ENCODE data around the gene SCFD2.
"Not testable (repeated sequence)": the region's sequence is repeated elsewhere in the genome, so short reads cannot be mapped to it uniquely, and the experiment has no call there.

SCFD2 gene

DNA sequence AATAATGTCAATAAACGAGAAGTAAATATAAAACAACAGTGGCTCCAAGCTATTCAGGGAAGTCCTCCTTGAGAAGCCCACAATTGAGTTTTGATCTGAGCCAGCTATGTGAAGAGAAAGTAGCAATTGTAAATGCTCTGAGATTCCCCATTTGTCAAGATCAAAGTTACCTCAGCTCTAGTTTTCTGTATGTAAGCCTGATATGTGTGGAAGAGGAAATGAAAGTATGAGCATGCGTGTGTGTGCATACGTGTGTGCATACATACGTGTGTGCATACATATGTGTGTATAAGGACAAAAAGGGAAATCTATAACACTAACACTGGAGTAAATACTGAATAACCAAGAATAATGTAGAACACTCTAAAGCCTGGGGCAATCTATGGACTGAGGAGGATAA, 130.3 kb downstream of the SCFD2 start:
- Histone ChIP-seq H3K9ac (ENCODE audit: low read length) (no peak overlapping the region), H3K27me3 (replicated peaks; ENCODE audit: control insufficient read depth, insufficient read depth, low read length) (no peaks in the 10 kb centered on the region), H3K4me3 (ENCODE audit: low read length) (no peak overlapping the region), H3K4me1 (ENCODE audit: control insufficient read depth, insufficient read depth, low read length) (peaks cover 8% of the 10 kb centered on the region), H3K36me3 (ENCODE audit: control insufficient read depth, insufficient read depth, low read length, severe bottlenecking) (no peaks in the 10 kb centered on the region), H3K9me3 (ENCODE audit: control insufficient read depth, low read length) (no peaks in the 10 kb centered on the region)
- DNase-seq (ENCODE audit: low read depth), result no peak

DNA sequence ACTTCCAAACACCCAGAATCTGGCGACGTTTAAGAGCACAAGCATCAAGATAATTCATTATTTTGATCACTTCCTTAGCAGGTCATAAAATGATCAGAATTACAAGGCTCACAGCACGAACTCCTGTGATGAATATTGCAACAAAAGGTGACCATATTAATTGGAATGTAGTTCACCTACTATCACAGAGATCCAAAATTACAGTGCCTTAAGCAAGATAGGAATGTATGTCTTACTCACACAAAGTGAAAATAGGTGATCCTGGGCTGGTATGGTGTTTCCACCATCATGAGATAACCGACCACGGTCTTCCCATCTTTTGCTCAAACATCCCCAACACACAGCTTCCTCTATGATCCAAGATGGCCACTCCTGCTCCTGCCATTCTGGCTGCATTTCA, 131.2 kb downstream of the SCFD2 start:
- Histone ChIP-seq H3K4me3 (ENCODE audit: low read length) (no peak overlapping the region), H3K27me3 (replicated peaks; ENCODE audit: control insufficient read depth, insufficient read depth, low read length) (no peaks in the 10 kb centered on the region), H3K9ac (ENCODE audit: low read length) (no peak overlapping the region), H3K4me1 (ENCODE audit: control insufficient read depth, insufficient read depth, low read length) (peaks cover 8% of the 10 kb centered on the region), H3K36me3 (ENCODE audit: control insufficient read depth, insufficient read depth, low read length, severe bottlenecking) (no peaks in the 10 kb centered on the region), H3K9me3 (ENCODE audit: control insufficient read depth, low read length) (no peaks in the 10 kb centered on the region)
- DNase-seq (ENCODE audit: low read depth), result no peak

GRCh38 chr4:53234111-53234510, 131.8 kb downstream of the SCFD2 start:
- DNase-seq (ENCODE audit: low read depth), result no peak
- H3K4me3 ChIP-seq (ENCODE audit: low read length), result no peak overlapping the region

DNA sequence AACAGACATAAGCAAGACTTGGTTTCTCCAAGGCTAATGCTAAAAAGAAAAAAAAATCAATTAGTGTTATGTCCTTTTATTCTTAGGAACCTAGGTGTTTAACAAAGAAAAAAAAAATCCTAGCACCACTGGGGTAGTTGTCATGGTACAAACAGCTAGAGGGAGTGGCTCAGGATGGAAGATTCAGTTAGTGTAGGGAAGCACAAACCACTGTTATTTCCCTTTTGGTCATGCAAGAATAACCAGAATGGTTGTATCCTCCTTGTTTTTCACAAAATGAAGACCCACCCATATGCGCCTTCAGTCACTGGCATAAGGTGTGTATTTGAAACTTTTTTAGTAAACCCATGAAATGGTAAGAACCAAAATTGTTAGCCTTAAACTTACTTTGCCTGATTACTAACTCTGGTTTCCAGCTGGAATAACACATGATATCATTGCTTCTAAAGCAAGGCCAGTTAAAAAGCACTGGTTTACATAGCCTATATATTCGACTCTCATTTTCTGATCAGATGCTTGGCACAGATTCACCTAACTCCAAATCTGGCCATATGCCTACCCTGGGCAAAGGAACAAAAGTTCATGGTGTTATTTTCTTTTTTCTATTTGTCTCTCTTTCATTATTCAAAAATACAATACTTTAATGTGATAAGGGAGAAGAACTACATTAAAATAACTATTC, 132.6 kb downstream of the SCFD2 start:
- no peaks in the 10 kb centered on the region for H3K27me3 ChIP-seq (replicated peaks; ENCODE audit: control insufficient read depth, insufficient read depth, low read length)
- peaks cover 8% of the 10 kb centered on the region for H3K4me1 ChIP-seq (ENCODE audit: control insufficient read depth, insufficient read depth, low read length)
- H3K9me3 ChIP-seq (ENCODE audit: control insufficient read depth, low read length), result no peaks in the 10 kb centered on the region
- H3K36me3 ChIP-seq (ENCODE audit: control insufficient read depth, insufficient read depth, low read length, severe bottlenecking), result no peaks in the 10 kb centered on the region
- DNase-seq (ENCODE audit: low read depth), result peak; percentile 35
- H3K4me3 ChIP-seq (ENCODE audit: low read length), result no peak overlapping the region
- H3K9ac ChIP-seq (ENCODE audit: low read length), result no peak overlapping the region

More at GRCh38 chr4:53234111-53234510, 131.8 kb downstream of the SCFD2 start:
- H3K9ac ChIP-seq (ENCODE audit: low read length), result no peak overlapping the region
- H3K9me3 ChIP-seq (ENCODE audit: control insufficient read depth, low read length), result no peaks in the 10 kb centered on the region
- H3K36me3 ChIP-seq (ENCODE audit: control insufficient read depth, insufficient read depth, low read length, severe bottlenecking), result no peaks in the 10 kb centered on the region
- peaks cover 8% of the 10 kb centered on the region for H3K4me1 ChIP-seq (ENCODE audit: control insufficient read depth, insufficient read depth, low read length)
- no peaks in the 10 kb centered on the region for H3K27me3 ChIP-seq (replicated peaks; ENCODE audit: control insufficient read depth, insufficient read depth, low read length)

DNA sequence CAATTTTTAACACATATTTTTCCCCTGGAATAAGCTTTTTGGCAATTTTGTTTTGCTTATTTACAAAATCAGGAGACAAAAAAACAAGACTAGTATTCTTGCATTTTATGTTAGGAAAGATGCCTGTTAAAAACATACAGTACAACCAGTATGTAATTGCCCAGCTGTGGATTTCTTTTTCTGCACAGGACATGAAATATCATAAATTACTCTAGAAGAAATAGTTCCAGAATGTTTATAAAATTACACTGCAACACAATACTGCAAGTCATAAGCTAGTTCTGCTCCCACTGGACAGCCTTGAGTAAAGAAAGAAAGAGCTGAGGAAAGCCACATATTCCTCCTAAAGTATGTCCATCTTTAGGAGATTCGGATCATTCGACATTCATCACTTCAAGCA, 133.5 kb downstream of the SCFD2 start:
- Histone ChIP-seq H3K36me3 (ENCODE audit: control insufficient read depth, insufficient read depth, low read length, severe bottlenecking) (no peaks in the 10 kb centered on the region), H3K4me3 (ENCODE audit: low read length) (no peak overlapping the region), H3K27me3 (replicated peaks; ENCODE audit: control insufficient read depth, insufficient read depth, low read length) (no peaks in the 10 kb centered on the region), H3K9me3 (ENCODE audit: control insufficient read depth, low read length) (no peaks in the 10 kb centered on the region), H3K4me1 (ENCODE audit: control insufficient read depth, insufficient read depth, low read length) (peaks cover 8% of the 10 kb centered on the region), H3K9ac (ENCODE audit: low read length) (no peak overlapping the region)
- DNase-seq (ENCODE audit: low read depth), result no peak

GRCh38 chr4:53228036-53228435, 137.8 kb downstream of the SCFD2 start:
- Histone ChIP-seq H3K36me3 (ENCODE audit: control insufficient read depth, insufficient read depth, low read length, severe bottlenecking) (no peaks in the 10 kb centered on the region), H3K27me3 (replicated peaks; ENCODE audit: control insufficient read depth, insufficient read depth, low read length) (no peaks in the 10 kb centered on the region), H3K9ac (ENCODE audit: low read length) (no peak overlapping the region), H3K4me1 (ENCODE audit: control insufficient read depth, insufficient read depth, low read length) (no peaks in the 10 kb centered on the region), H3K4me3 (ENCODE audit: low read length) (no peak overlapping the region), H3K9me3 (ENCODE audit: control insufficient read depth, low read length) (no peaks in the 10 kb centered on the region)
- DNase-seq (ENCODE audit: low read depth), result no peak

GRCh38 chr4:53227451-53227850, 138.4 kb downstream of the SCFD2 start:
- H3K4me3 ChIP-seq (ENCODE audit: low read length), result no peak overlapping the region
- DNase-seq (ENCODE audit: low read depth), result no peak
- H3K9ac ChIP-seq (ENCODE audit: low read length), result no peak overlapping the region
- no peaks in the 10 kb centered on the region for H3K9me3 ChIP-seq (ENCODE audit: control insufficient read depth, low read length)
- no peaks in the 10 kb centered on the region for H3K27me3 ChIP-seq (replicated peaks; ENCODE audit: control insufficient read depth, insufficient read depth, low read length)
- no peaks in the 10 kb centered on the region for H3K4me1 ChIP-seq (ENCODE audit: control insufficient read depth, insufficient read depth, low read length)
- H3K36me3 ChIP-seq (ENCODE audit: control insufficient read depth, insufficient read depth, low read length, severe bottlenecking), result no peaks in the 10 kb centered on the region

- DNase-seq (ENCODE audit: low read depth), result no peak
- no peaks in the 10 kb centered on the region for H3K27me3 ChIP-seq (replicated peaks; ENCODE audit: control insufficient read depth, insufficient read depth, low read length)
- no peak overlapping the region for H3K9ac ChIP-seq (ENCODE audit: low read length)
- no peaks in the 10 kb centered on the region for H3K9me3 ChIP-seq (ENCODE audit: control insufficient read depth, low read length)
- no peaks in the 10 kb centered on the region for H3K4me1 ChIP-seq (ENCODE audit: control insufficient read depth, insufficient read depth, low read length)
- no peaks in the 10 kb centered on the region for H3K36me3 ChIP-seq (ENCODE audit: control insufficient read depth, insufficient read depth, low read length, severe bottlenecking)
- no peak overlapping the region for H3K4me3 ChIP-seq (ENCODE audit: low read length)
These were observed 143.9 kb downstream of the SCFD2 start for GRCh38 chr4:53221832-53222480.

- H3K36me3 ChIP-seq (ENCODE audit: control insufficient read depth, insufficient read depth, low read length, severe bottlenecking); DNase-seq (ENCODE audit: low read depth); H3K4me3 ChIP-seq (ENCODE audit: low read length); H3K9me3 ChIP-seq (ENCODE audit: control insufficient read depth, low read length); H3K4me1 ChIP-seq (ENCODE audit: control insufficient read depth, insufficient read depth, low read length); H3K27me3 ChIP-seq (replicated peaks; ENCODE audit: control insufficient read depth, insufficient read depth, low read length); H3K9ac ChIP-seq (ENCODE audit: low read length): not testable (repeated sequence)
These were observed 146.7 kb downstream of the SCFD2 start for GRCh38 chr4:53219148-53219547.

GRCh38 chr4:53208753-53209152, 157.1 kb downstream of the SCFD2 start:
- Histone ChIP-seq H3K27me3 (replicated peaks; ENCODE audit: control insufficient read depth, insufficient read depth, low read length) (no peaks in the 10 kb centered on the region), H3K9me3 (ENCODE audit: control insufficient read depth, low read length) (no peaks in the 10 kb centered on the region), H3K9ac (ENCODE audit: low read length) (no peak overlapping the region), H3K36me3 (ENCODE audit: control insufficient read depth, insufficient read depth, low read length, severe bottlenecking) (no peaks in the 10 kb centered on the region), H3K4me1 (ENCODE audit: control insufficient read depth, insufficient read depth, low read length) (no peaks in the 10 kb centered on the region), H3K4me3 (ENCODE audit: low read length) (no peak overlapping the region)
- no peak for DNase-seq (ENCODE audit: low read depth)

GRCh38 chr4:53205970-53206369, 159.9 kb downstream of the SCFD2 start:
- no peak overlapping the region for H3K4me3 ChIP-seq (ENCODE audit: low read length)
- H3K9ac ChIP-seq (ENCODE audit: low read length), result no peak overlapping the region
- no peak for DNase-seq (ENCODE audit: low read depth)
- H3K27me3 ChIP-seq (replicated peaks; ENCODE audit: control insufficient read depth, insufficient read depth, low read length), result no peaks in the 10 kb centered on the region
- H3K4me1 ChIP-seq (ENCODE audit: control insufficient read depth, insufficient read depth, low read length), result no peaks in the 10 kb centered on the region
- H3K9me3 ChIP-seq (ENCODE audit: control insufficient read depth, low read length), result no peaks in the 10 kb centered on the region
- no peaks in the 10 kb centered on the region for H3K36me3 ChIP-seq (ENCODE audit: control insufficient read depth, insufficient read depth, low read length, severe bottlenecking)

DNA sequence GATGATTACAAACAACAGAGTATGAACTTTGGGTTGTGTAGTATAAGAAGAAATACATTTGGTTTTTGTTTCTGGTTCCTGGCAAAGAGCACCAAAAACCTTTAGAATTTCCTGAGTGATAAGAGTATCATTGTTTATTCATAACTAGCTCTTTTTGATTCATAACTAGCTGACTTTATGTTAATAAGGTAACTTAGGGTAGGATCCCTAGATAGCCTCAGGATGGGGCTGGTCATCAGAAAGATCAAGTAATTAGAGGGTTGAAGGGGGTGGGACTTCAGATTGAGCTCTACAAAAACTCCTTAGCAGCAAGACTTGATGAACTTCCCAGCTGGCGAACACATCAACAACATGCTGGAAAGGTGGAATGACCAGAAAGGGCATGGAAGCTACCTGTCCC, 166.5 kb downstream of the SCFD2 start:
- DNase-seq (ENCODE audit: low read depth), result no peak
- Histone ChIP-seq H3K36me3 (ENCODE audit: control insufficient read depth, insufficient read depth, low read length, severe bottlenecking) (no peaks in the 10 kb centered on the region), H3K4me1 (ENCODE audit: control insufficient read depth, insufficient read depth, low read length) (peaks cover 24% of the 10 kb centered on the region)

More for the DNA sequence above, 166.5 kb downstream of the SCFD2 start:
- no peak overlapping the region for H3K9ac ChIP-seq (ENCODE audit: low read length)
- H3K4me3 ChIP-seq (ENCODE audit: low read length), result no peak overlapping the region
- H3K9me3 ChIP-seq (ENCODE audit: control insufficient read depth, low read length), result no peaks in the 10 kb centered on the region
- no peaks in the 10 kb centered on the region for H3K27me3 ChIP-seq (replicated peaks; ENCODE audit: control insufficient read depth, insufficient read depth, low read length)
